ENCODE results near the gene CD6.

The CD6 gene

DNA sequence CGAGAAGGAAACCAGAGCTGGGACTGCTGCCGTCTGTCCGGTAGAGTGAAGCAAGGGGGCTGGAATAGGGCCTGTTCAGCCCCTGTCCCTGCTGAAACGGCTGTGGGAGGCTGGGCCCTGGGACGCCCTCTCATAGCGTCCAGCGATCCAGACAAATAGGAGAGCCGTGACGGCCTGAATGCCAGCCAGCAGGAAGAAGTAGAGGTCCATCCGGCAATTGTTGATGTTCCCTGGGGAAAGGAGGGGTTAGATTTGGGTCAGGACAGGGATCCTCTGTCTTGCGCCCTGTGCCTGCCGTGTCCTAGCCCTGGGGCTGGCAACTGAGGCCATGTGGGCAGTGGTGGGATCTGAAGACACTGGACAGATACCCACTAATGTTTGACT is 34.3 kb upstream of the CD6 start:
- no peak overlapping the region for H3K27ac ChIP-seq (ENCODE audit: low read depth, low read length)
- no peak overlapping the region for H4K8ac ChIP-seq (ENCODE audit: low read depth, low read length)
- WGBS (ENCODE audit: extremely low coverage, insufficient coverage, low lambda C conversion rate): no CpG with 5 or more reads among the region's 12 CpGs
- no peak overlapping the region for H3K4me3 ChIP-seq (ENCODE audit: low read length)
- no peak overlapping the region for H3K4ac ChIP-seq (ENCODE audit: low read depth, low read length)
- H3K4me2 ChIP-seq (ENCODE audit: low read length): no peak overlapping the region
- no peaks in the 10 kb centered on the region for H3K36me3 ChIP-seq (ENCODE audit: control insufficient read depth, insufficient read depth, low read length)
- H3K18ac ChIP-seq (ENCODE audit: low read length): no peak overlapping the region
- H2BK5ac ChIP-seq (ENCODE audit: low read length): no peak overlapping the region
- H2AK5ac ChIP-seq (ENCODE audit: low read length): no peak overlapping the region
- DNase-seq: no peak
- H4K5ac ChIP-seq (ENCODE audit: low read length): no peak overlapping the region
- H3K4me1 ChIP-seq (ENCODE audit: control insufficient read depth, low read depth, low read length): no peaks in the 10 kb centered on the region
- H2BK15ac ChIP-seq (replicated peaks; ENCODE audit: low read depth): no peak overlapping the region
- H3K27me3 ChIP-seq (ENCODE audit: insufficient read depth, low read length, poor library complexity): no peaks in the 10 kb centered on the region
- H3K79me1 ChIP-seq (ENCODE audit: low read length): no peaks in the 10 kb centered on the region
- no peak overlapping the region for H3K9ac ChIP-seq (ENCODE audit: low read length)
- H3K56ac ChIP-seq (ENCODE audit: low read length): no peak overlapping the region
- H3K23ac ChIP-seq (ENCODE audit: low read length): no peak overlapping the region
- H2BK120ac ChIP-seq (ENCODE audit: low read depth, low read length): no peak overlapping the region
- H3K79me2 ChIP-seq (ENCODE audit: control insufficient read depth, insufficient read depth, low read length): no peaks in the 10 kb centered on the region

GRCh38 chr11:60937811-60938210 is 33.7 kb upstream of the CD6 start:
- Histone ChIP-seq H3K9ac (ENCODE audit: low read length) (no peak overlapping the region), H3K4me2 (ENCODE audit: low read length) (no peak overlapping the region), H3K4me3 (ENCODE audit: low read length) (no peak overlapping the region), H3K79me2 (ENCODE audit: control insufficient read depth, insufficient read depth, low read length) (no peaks in the 10 kb centered on the region), H3K23ac (ENCODE audit: low read length) (no peak overlapping the region), H2BK15ac (replicated peaks; ENCODE audit: low read depth) (no peak overlapping the region), H2BK5ac (ENCODE audit: low read length) (no peak overlapping the region), H3K4ac (ENCODE audit: low read depth, low read length) (no peak overlapping the region), H3K27me3 (ENCODE audit: insufficient read depth, low read length, poor library complexity) (no peaks in the 10 kb centered on the region), H2BK120ac (ENCODE audit: low read depth, low read length) (no peak overlapping the region), H3K56ac (ENCODE audit: low read length) (no peak overlapping the region), H3K27ac (ENCODE audit: low read depth, low read length) (no peak overlapping the region), H4K5ac (ENCODE audit: low read length) (no peak overlapping the region), H2AK5ac (ENCODE audit: low read length) (no peak overlapping the region), H4K8ac (ENCODE audit: low read depth, low read length) (no peak overlapping the region), H3K4me1 (ENCODE audit: control insufficient read depth, low read depth, low read length) (no peaks in the 10 kb centered on the region), H3K79me1 (ENCODE audit: low read length) (no peaks in the 10 kb centered on the region), H3K18ac (ENCODE audit: low read length) (no peak overlapping the region), H3K36me3 (ENCODE audit: control insufficient read depth, insufficient read depth, low read length) (no peaks in the 10 kb centered on the region)
- no CpG with 5 or more reads among the region's 8 CpGs for WGBS (ENCODE audit: extremely low coverage, insufficient coverage, low lambda C conversion rate)
- no peak for DNase-seq

DNA sequence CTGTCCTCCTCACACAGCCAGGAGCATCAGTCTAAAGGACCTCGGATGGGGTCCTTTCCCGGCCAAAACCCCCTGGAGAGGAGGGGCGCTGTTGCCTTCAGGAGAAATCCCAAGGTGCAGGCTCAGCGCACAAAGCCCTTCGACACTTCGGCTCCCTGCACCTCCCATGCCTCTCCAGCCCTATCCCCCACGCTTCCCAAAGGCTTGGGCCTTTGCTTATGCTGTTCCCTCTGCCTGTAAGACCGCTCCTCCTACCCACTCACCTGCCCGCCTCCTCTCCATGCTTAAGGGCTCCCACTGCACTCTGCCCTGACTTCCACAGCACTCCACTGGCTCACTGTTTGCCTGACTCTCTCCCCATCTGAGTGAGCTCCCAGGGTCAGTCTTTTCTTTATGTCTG is 33.0 kb upstream of the CD6 start:
- H2BK15ac ChIP-seq (replicated peaks; ENCODE audit: low read depth): no peak overlapping the region
- no peak overlapping the region for H3K4me3 ChIP-seq (ENCODE audit: low read length)
- no peak overlapping the region for H3K56ac ChIP-seq (ENCODE audit: low read length)
- H3K23ac ChIP-seq (ENCODE audit: low read length): no peak overlapping the region
- H3K27ac ChIP-seq (ENCODE audit: low read depth, low read length): no peak overlapping the region
- no peak overlapping the region for H2BK120ac ChIP-seq (ENCODE audit: low read depth, low read length)
- no peaks in the 10 kb centered on the region for H3K36me3 ChIP-seq (ENCODE audit: control insufficient read depth, insufficient read depth, low read length)
- H3K79me1 ChIP-seq (ENCODE audit: low read length): no peaks in the 10 kb centered on the region
- H3K18ac ChIP-seq (ENCODE audit: low read length): no peak overlapping the region
- H4K5ac ChIP-seq (ENCODE audit: low read length): no peak overlapping the region
- no peak overlapping the region for H2AK5ac ChIP-seq (ENCODE audit: low read length)
- H3K4ac ChIP-seq (ENCODE audit: low read depth, low read length): no peak overlapping the region
- no peak overlapping the region for H3K4me2 ChIP-seq (ENCODE audit: low read length)
- H2BK5ac ChIP-seq (ENCODE audit: low read length): no peak overlapping the region
- no peaks in the 10 kb centered on the region for H3K27me3 ChIP-seq (ENCODE audit: insufficient read depth, low read length, poor library complexity)
- no peaks in the 10 kb centered on the region for H3K4me1 ChIP-seq (ENCODE audit: control insufficient read depth, low read depth, low read length)
- H4K8ac ChIP-seq (ENCODE audit: low read depth, low read length): no peak overlapping the region
- no peak overlapping the region for H3K9ac ChIP-seq (ENCODE audit: low read length)
- DNase-seq: no peak
- no peaks in the 10 kb centered on the region for H3K79me2 ChIP-seq (ENCODE audit: control insufficient read depth, insufficient read depth, low read length)
- WGBS (ENCODE audit: extremely low coverage, insufficient coverage, low lambda C conversion rate): no CpG with 5 or more reads among the region's 9 CpGs

GRCh38 chr11:60939301-60939700 is 32.2 kb upstream of the CD6 start:
- Histone ChIP-seq H2BK15ac (replicated peaks; ENCODE audit: low read depth) (no peak overlapping the region), H2BK5ac (ENCODE audit: low read length) (no peak overlapping the region)
- WGBS (ENCODE audit: extremely low coverage, insufficient coverage, low lambda C conversion rate): no CpG with 5 or more reads among the region's 7 CpGs

GRCh38 chr11:60939855-60940254 is 31.6 kb upstream of the CD6 start:
- Histone ChIP-seq H4K5ac (ENCODE audit: low read length) (no peak overlapping the region), H3K79me2 (ENCODE audit: control insufficient read depth, insufficient read depth, low read length) (no peaks in the 10 kb centered on the region), H3K23ac (ENCODE audit: low read length) (no peak overlapping the region), H3K27ac (ENCODE audit: low read depth, low read length) (no peak overlapping the region), H3K4me3 (ENCODE audit: low read length) (no peak overlapping the region), H4K8ac (ENCODE audit: low read depth, low read length) (no peak overlapping the region), H3K4me1 (ENCODE audit: control insufficient read depth, low read depth, low read length) (no peaks in the 10 kb centered on the region), H3K56ac (ENCODE audit: low read length) (no peak overlapping the region), H3K36me3 (ENCODE audit: control insufficient read depth, insufficient read depth, low read length) (no peaks in the 10 kb centered on the region), H3K9ac (ENCODE audit: low read length) (no peak overlapping the region), H2BK15ac (replicated peaks; ENCODE audit: low read depth) (no peak overlapping the region), H2AK5ac (ENCODE audit: low read length) (no peak overlapping the region), H3K79me1 (ENCODE audit: low read length) (no peaks in the 10 kb centered on the region), H3K4ac (ENCODE audit: low read depth, low read length) (no peak overlapping the region), H3K27me3 (ENCODE audit: insufficient read depth, low read length, poor library complexity) (no peaks in the 10 kb centered on the region), H3K4me2 (ENCODE audit: low read length) (no peak overlapping the region), H2BK120ac (ENCODE audit: low read depth, low read length) (no peak overlapping the region), H2BK5ac (ENCODE audit: low read length) (no peak overlapping the region), H3K18ac (ENCODE audit: low read length) (no peak overlapping the region)
- no peak for DNase-seq
- WGBS (ENCODE audit: extremely low coverage, insufficient coverage, low lambda C conversion rate): no CpG with 5 or more reads among the region's 2 CpGs

More at GRCh38 chr11:60939301-60939700, 32.2 kb upstream of the CD6 start:
- Histone ChIP-seq H3K4me1 (ENCODE audit: control insufficient read depth, low read depth, low read length) (no peaks in the 10 kb centered on the region), H3K9ac (ENCODE audit: low read length) (no peak overlapping the region), H3K79me2 (ENCODE audit: control insufficient read depth, insufficient read depth, low read length) (no peaks in the 10 kb centered on the region), H3K4me3 (ENCODE audit: low read length) (no peak overlapping the region), H3K36me3 (ENCODE audit: control insufficient read depth, insufficient read depth, low read length) (no peaks in the 10 kb centered on the region), H4K5ac (ENCODE audit: low read length) (no peak overlapping the region), H3K79me1 (ENCODE audit: low read length) (no peaks in the 10 kb centered on the region), H3K27me3 (ENCODE audit: insufficient read depth, low read length, poor library complexity) (no peaks in the 10 kb centered on the region), H3K4me2 (ENCODE audit: low read length) (no peak overlapping the region), H3K56ac (ENCODE audit: low read length) (no peak overlapping the region), H2AK5ac (ENCODE audit: low read length) (no peak overlapping the region), H3K23ac (ENCODE audit: low read length) (no peak overlapping the region), H3K27ac (ENCODE audit: low read depth, low read length) (no peak overlapping the region), H2BK120ac (ENCODE audit: low read depth, low read length) (no peak overlapping the region), H4K8ac (ENCODE audit: low read depth, low read length) (no peak overlapping the region), H3K18ac (ENCODE audit: low read length) (no peak overlapping the region), H3K4ac (ENCODE audit: low read depth, low read length) (no peak overlapping the region)
- DNase-seq: no peak

DNA sequence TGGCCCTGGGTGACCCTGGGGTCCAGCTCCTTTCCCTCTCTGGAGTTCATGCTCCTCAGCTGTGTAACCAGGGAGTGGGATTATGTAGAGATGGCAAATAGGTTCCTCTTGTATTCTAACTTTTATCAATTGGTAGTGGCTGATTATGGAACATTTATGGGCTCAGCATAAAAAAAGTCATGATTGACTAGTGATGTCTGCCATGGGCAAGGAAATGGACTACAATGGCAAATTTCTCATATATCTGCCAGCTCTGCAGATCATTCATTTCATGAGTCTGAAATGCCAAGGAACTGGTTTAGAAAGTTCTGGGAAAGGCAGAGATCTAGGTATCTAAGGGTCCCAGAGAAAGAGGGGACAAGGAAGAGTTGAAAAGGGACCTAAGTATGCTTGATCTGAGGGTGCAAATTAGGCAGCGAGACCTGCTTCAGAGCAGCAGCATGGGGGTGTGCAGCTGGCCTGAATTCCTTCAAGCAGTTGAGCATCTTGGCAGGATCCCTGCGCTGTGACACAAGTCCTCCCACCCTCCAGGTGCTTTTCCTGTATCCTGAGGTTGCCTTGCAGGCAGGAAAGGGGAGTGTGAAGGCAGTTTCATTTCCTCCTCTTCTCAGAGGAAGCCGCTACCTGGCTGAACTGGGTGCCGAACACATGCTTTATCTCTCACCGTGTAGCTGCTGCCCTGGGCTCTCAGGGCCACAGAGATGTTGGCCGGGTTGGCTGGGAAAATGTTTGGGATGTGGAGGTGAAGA is 29.9 kb upstream of the CD6 start:
- Histone ChIP-seq H3K18ac (ENCODE audit: low read length) (no peak overlapping the region), H3K4me1 (ENCODE audit: control insufficient read depth, low read depth, low read length) (no peaks in the 10 kb centered on the region), H3K23ac (ENCODE audit: low read length) (no peak overlapping the region), H3K79me2 (ENCODE audit: control insufficient read depth, insufficient read depth, low read length) (no peaks in the 10 kb centered on the region), H3K9ac (ENCODE audit: low read length) (no peak overlapping the region), H4K5ac (ENCODE audit: low read length) (no peak overlapping the region), H3K27ac (ENCODE audit: low read depth, low read length) (no peak overlapping the region), H3K79me1 (ENCODE audit: low read length) (no peaks in the 10 kb centered on the region), H3K56ac (ENCODE audit: low read length) (no peak overlapping the region), H3K4me2 (ENCODE audit: low read length) (no peak overlapping the region), H3K4ac (ENCODE audit: low read depth, low read length) (no peak overlapping the region), H3K36me3 (ENCODE audit: control insufficient read depth, insufficient read depth, low read length) (no peaks in the 10 kb centered on the region), H2BK120ac (ENCODE audit: low read depth, low read length) (no peak overlapping the region), H2AK5ac (ENCODE audit: low read length) (no peak overlapping the region), H2BK5ac (ENCODE audit: low read length) (no peak overlapping the region), H4K8ac (ENCODE audit: low read depth, low read length) (no peak overlapping the region), H3K4me3 (ENCODE audit: low read length) (no peak overlapping the region), H2BK15ac (replicated peaks; ENCODE audit: low read depth) (no peak overlapping the region), H3K27me3 (ENCODE audit: insufficient read depth, low read length, poor library complexity) (no peaks in the 10 kb centered on the region)
- DNase-seq: no peak
- WGBS (ENCODE audit: extremely low coverage, insufficient coverage, low lambda C conversion rate): no CpG with 5 or more reads among the region's 6 CpGs

Measured in mesendoderm (in vitro differentiated cells).